ENCODE results near the gene PRKAB1.

PRKAB1 gene

DNA sequence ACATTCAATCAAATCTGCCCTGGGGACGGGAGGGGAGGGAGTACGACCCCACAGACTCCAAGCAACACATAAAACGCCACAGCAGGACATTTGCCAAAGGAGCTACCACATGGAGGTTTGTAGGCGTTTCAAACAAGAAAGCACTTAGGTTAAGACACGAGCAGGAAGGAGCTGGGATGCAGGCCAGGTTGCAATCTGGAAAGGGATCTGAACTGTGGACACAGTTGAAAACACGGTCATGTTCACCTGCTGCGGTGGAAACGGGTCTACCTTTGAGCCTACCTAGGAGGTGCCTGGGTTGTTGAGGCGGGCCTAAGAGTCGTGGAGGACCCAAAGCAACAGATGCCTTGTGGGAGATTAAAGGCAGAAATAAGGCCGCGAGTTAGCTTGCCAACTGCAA lies 18.4 kb downstream of the PRKAB1 start:
- no peak overlapping the region for H3K27ac ChIP-seq
- TF ChIP-seq ZFX (IDR thresholded peaks at IDR 0.05; ENCODE audit: borderline replicate concordance), result no peak
- TF ChIP-seq, protein P1, sequence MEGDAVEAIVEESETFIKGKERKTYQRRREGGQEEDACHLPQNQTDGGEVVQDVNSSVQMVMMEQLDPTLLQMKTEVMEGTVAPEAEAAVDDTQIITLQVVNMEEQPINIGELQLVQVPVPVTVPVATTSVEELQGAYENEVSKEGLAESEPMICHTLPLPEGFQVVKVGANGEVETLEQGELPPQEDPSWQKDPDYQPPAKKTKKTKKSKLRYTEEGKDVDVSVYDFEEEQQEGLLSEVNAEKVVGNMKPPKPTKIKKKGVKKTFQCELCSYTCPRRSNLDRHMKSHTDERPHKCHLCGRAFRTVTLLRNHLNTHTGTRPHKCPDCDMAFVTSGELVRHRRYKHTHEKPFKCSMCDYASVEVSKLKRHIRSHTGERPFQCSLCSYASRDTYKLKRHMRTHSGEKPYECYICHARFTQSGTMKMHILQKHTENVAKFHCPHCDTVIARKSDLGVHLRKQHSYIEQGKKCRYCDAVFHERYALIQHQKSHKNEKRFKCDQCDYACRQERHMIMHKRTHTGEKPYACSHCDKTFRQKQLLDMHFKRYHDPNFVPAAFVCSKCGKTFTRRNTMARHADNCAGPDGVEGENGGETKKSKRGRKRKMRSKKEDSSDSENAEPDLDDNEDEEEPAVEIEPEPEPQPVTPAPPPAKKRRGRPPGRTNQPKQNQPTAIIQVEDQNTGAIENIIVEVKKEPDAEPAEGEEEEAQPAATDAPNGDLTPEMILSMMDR (IDR thresholded peaks at IDR 0.05), result no peak

DNA sequence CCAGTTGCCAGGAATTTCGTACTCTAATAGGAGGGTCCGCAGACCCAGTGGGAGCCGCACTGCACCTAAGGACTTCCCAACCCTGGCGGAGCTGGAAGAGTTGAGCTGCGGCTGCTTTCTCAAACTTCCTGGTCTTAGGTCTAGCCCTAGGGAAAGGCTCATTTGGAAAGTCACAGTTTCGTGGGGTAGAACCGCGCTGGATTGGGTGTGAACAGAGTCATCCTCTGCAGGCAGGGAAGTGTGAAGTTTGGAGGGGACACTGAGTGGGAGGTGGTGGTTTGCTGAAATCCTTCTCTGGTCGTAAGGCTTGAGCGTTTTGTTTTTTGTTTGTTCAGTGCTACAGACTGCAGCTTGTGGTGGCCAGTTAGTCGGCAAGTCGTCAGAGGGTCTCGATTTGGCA lies 18.8 kb downstream of the PRKAB1 start:
- H3K27ac ChIP-seq, result no peak overlapping the region
- TF ChIP-seq ZFX (IDR thresholded peaks at IDR 0.05; ENCODE audit: borderline replicate concordance), result no peak
- TF ChIP-seq, protein P1 (IDR thresholded peaks at IDR 0.05), result no peak

DNA sequence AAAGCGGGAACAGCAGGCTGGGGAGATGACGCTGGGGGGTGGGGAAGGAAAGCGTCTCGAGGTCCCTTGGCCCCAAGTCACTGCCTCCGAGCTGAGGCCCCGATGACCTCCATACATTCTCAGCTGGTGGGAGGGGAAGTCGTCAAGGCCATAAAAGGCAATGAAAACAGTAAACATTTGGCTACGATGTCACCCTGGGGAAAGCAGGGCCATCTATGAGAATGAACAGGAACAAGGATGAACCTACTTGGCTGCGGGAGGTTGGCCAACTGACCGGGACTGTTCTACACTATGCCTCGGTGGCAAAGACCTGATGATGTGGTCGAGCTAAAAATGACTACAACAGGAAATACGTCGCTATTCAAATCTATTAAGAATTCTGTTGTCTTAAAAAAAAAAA lies 19.5 kb downstream of the PRKAB1 start:
- TF ChIP-seq, protein P1 (IDR thresholded peaks at IDR 0.05), result no peak
- no peak for TF ChIP-seq ZFX (IDR thresholded peaks at IDR 0.05; ENCODE audit: borderline replicate concordance)

DNA sequence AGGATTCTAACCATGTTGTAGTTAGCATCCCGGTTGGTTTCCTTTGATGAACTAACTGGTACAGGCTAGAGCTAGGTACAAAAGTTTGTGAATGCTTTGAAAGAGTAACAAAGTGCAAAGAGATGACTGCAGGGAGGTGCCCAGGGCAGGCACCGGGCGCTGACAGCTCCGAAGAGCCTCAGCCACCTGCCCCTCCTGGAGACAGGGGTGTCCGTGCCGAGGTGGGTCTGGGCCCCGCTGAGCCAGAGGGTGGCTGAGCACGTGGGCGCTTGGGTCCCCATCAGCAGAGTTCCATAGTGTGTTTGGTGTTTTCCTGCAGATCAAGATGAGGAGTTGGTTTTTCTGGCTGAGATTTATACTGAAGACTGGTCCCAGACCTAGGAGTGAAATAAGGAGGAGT lies 19.9 kb downstream of the PRKAB1 start:
- TF ChIP-seq, protein P1 (IDR thresholded peaks at IDR 0.05), result no peak
- no peak for TF ChIP-seq ZFX (IDR thresholded peaks at IDR 0.05; ENCODE audit: borderline replicate concordance)
- H3K27ac ChIP-seq, result no peak overlapping the region

More for the DNA sequence above, 19.5 kb downstream of the PRKAB1 start:
- H3K27ac ChIP-seq, result no peak overlapping the region

DNA sequence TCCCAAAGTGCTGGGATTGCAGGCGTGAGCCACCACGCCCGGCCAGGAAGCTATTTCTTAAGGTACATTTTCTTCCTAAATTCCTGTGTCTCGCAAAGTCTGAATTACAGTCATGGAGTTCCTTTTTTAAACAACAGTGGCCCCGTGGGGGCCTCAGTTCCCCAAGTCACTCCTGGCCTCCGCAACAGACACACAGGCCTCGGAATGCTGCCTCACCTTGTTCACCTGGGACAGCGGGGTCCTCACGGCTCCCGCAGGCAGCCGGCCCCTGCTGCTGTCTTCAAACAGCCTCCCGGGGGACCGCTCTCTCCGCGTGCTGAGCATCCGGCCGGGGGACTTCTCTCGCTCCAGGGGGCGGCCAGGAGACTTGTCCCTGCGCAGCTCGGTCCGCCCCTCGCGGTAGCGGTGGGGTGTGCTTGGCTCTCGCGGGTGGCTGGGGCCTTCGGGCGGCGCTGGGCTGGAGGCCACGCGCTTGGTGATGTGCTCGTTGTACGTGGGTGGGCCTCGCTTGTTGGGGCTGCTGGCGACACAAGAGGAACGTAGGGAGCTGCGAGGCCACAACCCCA lies 22.1 kb downstream of the PRKAB1 start:
- no peak overlapping the region for H3K27ac ChIP-seq
- TF ChIP-seq ZFX (IDR thresholded peaks at IDR 0.05; ENCODE audit: borderline replicate concordance), result no peak
- TF ChIP-seq, protein P1 (IDR thresholded peaks at IDR 0.05), result no peak

DNA sequence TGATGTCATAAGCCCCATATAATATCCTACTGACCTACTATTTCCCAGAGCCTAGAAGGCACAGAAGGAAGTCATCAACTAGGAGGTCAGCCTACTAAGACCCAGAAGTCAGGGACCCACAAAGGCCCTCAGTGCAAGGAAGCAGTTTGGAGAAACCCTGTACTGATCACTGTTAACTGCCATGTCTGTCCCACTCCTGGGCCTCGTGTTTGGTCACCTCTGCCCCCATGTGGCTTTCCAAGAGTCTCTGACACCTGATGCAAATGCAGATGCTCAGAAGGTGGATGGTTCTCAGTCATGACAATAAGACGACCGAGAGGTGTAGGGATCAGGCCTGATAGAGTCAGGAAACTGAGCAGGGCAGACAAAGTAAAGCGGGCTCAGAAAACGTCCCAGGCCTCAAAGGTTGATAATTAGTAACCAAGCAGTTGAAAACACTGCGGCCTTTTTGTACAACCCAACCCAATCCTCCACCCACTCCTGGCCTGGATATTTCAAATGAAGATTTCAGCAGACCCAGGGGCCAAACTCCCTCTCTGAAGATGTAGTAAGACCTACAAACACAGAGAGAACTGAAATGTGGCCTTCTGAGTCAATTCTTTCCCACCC lies 23.4 kb downstream of the PRKAB1 start:
- TF ChIP-seq ZFX (IDR thresholded peaks at IDR 0.05; ENCODE audit: borderline replicate concordance), result no peak
- TF ChIP-seq, protein P1 (IDR thresholded peaks at IDR 0.05), result no peak
- no peak overlapping the region for H3K27ac ChIP-seq

DNA sequence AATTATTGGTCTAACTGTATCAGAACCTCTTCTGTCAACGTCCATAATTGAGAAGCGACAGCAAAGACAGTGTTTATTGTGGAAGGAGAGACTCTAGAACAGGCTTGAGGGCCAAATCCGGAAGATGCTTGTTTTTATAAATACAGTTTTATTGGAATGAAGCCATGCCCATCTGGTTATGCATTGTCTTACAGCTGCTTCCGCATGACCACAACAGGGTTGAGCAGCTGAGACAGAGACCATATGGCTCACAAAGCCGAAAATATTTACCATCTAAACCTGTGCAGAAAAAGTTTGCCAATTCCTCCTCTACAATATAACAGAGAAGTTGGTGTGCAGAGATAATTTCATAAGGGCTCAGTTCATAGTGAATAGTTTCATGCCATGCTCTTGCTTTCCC lies 24.5 kb downstream of the PRKAB1 start:
- no peak overlapping the region for H3K27ac ChIP-seq
- TF ChIP-seq, protein P1 (IDR thresholded peaks at IDR 0.05), result no peak
- TF ChIP-seq ZFX (IDR thresholded peaks at IDR 0.05; ENCODE audit: borderline replicate concordance), result no peak

Data from 22Rv1 (cell line).